Activated CD4-positive, CD25-positive, alpha-beta regulatory T cell (primary cell): ENCODE data around the gene KLK2.

Experiments used
- DNase-seq, 4 experiments: peaks; one replicate each; lab custom pipeline; 2025; lab: John Stamatoyannopoulos, UW

The KLK2 gene

GRCh38 chr19:50873056-50873455, at the start of gene KLK2:
TSS of gene KLK2 (plus strand) at chr19:50873439. CDS start at chr19:50873474, 35 bp downstream.
- no peak for DNase-seq

GRCh38 chr19:50826492-50827240, 46.6 kb upstream of the KLK2 start:
- DNase-seq, result no peak

- DNase-seq, result no peak
Measured at GRCh38 chr19:50827476-50827875, 45.8 kb upstream of the KLK2 start.

GRCh38 chr19:50829801-50830200, 43.4 kb upstream of the KLK2 start:
- DNase-seq, result no peak

- no peak for DNase-seq
Measured at GRCh38 chr19:50830266-50831025, 42.8 kb upstream of the KLK2 start.

GRCh38 chr19:50831026-50831396, 42.2 kb upstream of the KLK2 start:
- DNase-seq, result no peak

GRCh38 chr19:50832666-50833065, 40.6 kb upstream of the KLK2 start:
- no peak for DNase-seq

- DNase-seq, result no peak
Measured at GRCh38 chr19:50833117-50833801, 40.0 kb upstream of the KLK2 start, which contains the start of gene KLK15. TSS of gene KLK15 (minus strand) at chr19:50833574. CDS start at chr19:50831492, 2,082 bp downstream.

GRCh38 chr19:50833802-50834167, 39.5 kb upstream of the KLK2 start:
- no peak for DNase-seq

- no peak for DNase-seq
Measured at GRCh38 chr19:50835103-50835784, 38.0 kb upstream of the KLK2 start.

GRCh38 chr19:50835785-50836542, 37.3 kb upstream of the KLK2 start:
- peak; percentile 30 to 54 (median 32) for DNase-seq

- DNase-seq, result no peak
Measured at GRCh38 chr19:50836543-50837195, 36.6 kb upstream of the KLK2 start.

- DNase-seq, result no peak
Measured at GRCh38 chr19:50837300-50837699, 35.9 kb upstream of the KLK2 start.

- no peak for DNase-seq
Measured at GRCh38 chr19:50838239-50838638, 35.0 kb upstream of the KLK2 start.

GRCh38 chr19:50839712-50840655, 33.3 kb upstream of the KLK2 start:
- DNase-seq, result no peak

- DNase-seq, result no peak
Measured at GRCh38 chr19:50842130-50842529, 31.1 kb upstream of the KLK2 start.

GRCh38 chr19:50843205-50843604, 30.0 kb upstream of the KLK2 start:
- no peak for DNase-seq

- DNase-seq, result no peak
Measured at GRCh38 chr19:50843701-50844221, 29.5 kb upstream of the KLK2 start.

GRCh38 chr19:50844296-50844935, 28.8 kb upstream of the KLK2 start:
- DNase-seq, result no peak
